Dendritic cell treated with granulocyte-macrophage colony-stimulating factor and Interleukin-4, amounts not matched to agents 40 ng/mL and 50 ng/mL, for 4 days (primary cell): ENCODE results near the gene EMCN.

Experiments used
- H3K27ac Mint-ChIP-seq: one replicate; pipeline ENCODE4 v1.8.0; 2022; ENCODE audit warnings: mild to moderate bottlenecking, mixed read lengths
- H3K27me3 Mint-ChIP-seq: one replicate; pipeline ENCODE4 v1.8.0; 2022; ENCODE audit warnings: mild to moderate bottlenecking, mixed read lengths
- H3K36me3 Mint-ChIP-seq: one replicate; pipeline ENCODE4 v1.8.0; 2022; ENCODE audit warnings: low read depth, mixed read lengths
- H3K4me1 Mint-ChIP-seq: one replicate; pipeline ENCODE4 v1.8.0; 2022; ENCODE audit warnings: low read depth, mixed read lengths
- H3K4me3 Mint-ChIP-seq: one replicate; pipeline ENCODE4 v1.8.0; 2022; ENCODE audit warnings: mild to moderate bottlenecking, moderate library complexity, mixed read lengths
- H3K9me3 Mint-ChIP-seq: one replicate; pipeline ENCODE4 v1.8.0; 2022; ENCODE audit warnings: mixed read lengths
- intact Hi-C: fragments of 100-400 bp; cut with micrococcal nuclease; formaldehyde crosslinking; loops from one replicate; pipeline ENCODE4 v1.15.0; 2022

EMCN gene

GRCh38 chr4:100348473-100348872, 169.3 kb downstream of the EMCN start:
- no peak overlapping the region for H3K27ac Mint-ChIP-seq
- intact Hi-C loops: no loop called here
- no peaks in the 10 kb centered on the region for H3K4me1 Mint-ChIP-seq
- no peaks in the 10 kb centered on the region for H3K27me3 Mint-ChIP-seq
- H3K9me3 Mint-ChIP-seq: peaks cover 16% of the 10 kb centered on the region
- H3K36me3 Mint-ChIP-seq: no peaks in the 10 kb centered on the region
- H3K4me3 Mint-ChIP-seq: no peak overlapping the region

- H3K36me3 Mint-ChIP-seq: no peaks in the 10 kb centered on the region
- no peaks in the 10 kb centered on the region for H3K27me3 Mint-ChIP-seq
- no peak overlapping the region for H3K27ac Mint-ChIP-seq
- H3K9me3 Mint-ChIP-seq: peaks cover 11% of the 10 kb centered on the region
- no peaks in the 10 kb centered on the region for H3K4me1 Mint-ChIP-seq
- intact Hi-C loops: no loop called here
- H3K4me3 Mint-ChIP-seq: no peak overlapping the region
These were observed 170.6 kb downstream of the EMCN start for GRCh38 chr4:100347241-100347640.

- intact Hi-C loops: no loop called here
- H3K9me3 Mint-ChIP-seq: peaks cover 6% of the 10 kb centered on the region
- no peak overlapping the region for H3K27ac Mint-ChIP-seq
- H3K36me3 Mint-ChIP-seq: no peaks in the 10 kb centered on the region
- H3K4me3 Mint-ChIP-seq: no peak overlapping the region
- H3K4me1 Mint-ChIP-seq: peaks cover 12% of the 10 kb centered on the region
- H3K27me3 Mint-ChIP-seq: no peaks in the 10 kb centered on the region
These were observed 172.2 kb downstream of the EMCN start for GRCh38 chr4:100345585-100345984.
